HG03095 (cell line): ENCODE results near the gene PSMA6.
"Not testable (repeated sequence)": the region's sequence is repeated elsewhere in the genome, so short reads cannot be mapped to it uniquely, and the experiment has no call there.

Experiments used
- ATAC-seq: cut with Tn5 transposase; IDR thresholded peaks from one replicate; pipeline ENCODE4 v1.9.1; 2021; ENCODE audit warnings: moderate library complexity; ENCODE audit not compliant: unreplicated experiment

Gene PSMA6

GRCh38 chr14:35284506-35284905, 7.7 kb upstream of the PSMA6 start:
- ATAC-seq = no peak

DNA sequence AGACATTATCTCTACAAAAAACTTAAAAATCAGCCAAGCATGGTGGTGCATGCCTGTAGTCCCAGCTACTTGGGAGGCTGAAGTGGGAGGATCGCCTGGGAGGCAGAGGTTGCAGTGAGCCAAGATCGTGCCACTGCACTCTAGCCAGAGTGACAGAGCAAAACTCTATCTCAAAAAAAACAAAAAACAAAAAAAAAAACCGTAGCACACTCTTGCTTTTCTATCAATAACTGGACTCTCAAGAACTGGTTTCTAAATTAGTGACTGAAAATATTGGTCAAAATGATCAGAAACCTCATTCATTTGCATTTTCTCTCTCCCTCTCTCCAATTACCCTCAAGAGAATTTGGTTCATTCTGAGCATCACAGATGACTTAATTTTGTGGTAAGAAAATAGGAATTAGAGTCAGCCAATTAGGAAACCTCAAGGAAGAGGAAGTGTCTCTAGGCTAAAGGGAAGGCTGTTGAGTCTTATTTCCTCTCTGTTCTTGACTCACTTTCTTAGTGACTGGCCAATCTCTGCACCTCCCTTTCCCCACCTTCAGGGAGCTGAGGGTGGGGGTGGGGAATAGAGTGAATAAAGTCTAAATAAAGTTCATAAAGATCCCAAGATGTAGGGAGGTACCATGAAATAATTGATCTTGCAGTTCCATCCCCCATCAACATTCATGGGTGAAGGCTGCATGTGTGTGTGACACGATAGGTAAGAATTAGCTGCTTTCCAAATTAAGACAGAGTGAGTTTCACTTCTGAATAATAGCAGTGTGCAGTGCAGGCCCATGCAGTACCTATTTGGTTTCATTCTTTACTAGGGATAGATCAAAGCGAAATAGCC, 6.8 kb upstream of the PSMA6 start:
- peak; percentile 63 for ATAC-seq

- ATAC-seq = peak; percentile 13
Observed at GRCh38 chr14:35286003-35286600, 6.1 kb upstream of the PSMA6 start.

GRCh38 chr14:35286707-35287106, 5.5 kb upstream of the PSMA6 start:
- no peak for ATAC-seq

DNA sequence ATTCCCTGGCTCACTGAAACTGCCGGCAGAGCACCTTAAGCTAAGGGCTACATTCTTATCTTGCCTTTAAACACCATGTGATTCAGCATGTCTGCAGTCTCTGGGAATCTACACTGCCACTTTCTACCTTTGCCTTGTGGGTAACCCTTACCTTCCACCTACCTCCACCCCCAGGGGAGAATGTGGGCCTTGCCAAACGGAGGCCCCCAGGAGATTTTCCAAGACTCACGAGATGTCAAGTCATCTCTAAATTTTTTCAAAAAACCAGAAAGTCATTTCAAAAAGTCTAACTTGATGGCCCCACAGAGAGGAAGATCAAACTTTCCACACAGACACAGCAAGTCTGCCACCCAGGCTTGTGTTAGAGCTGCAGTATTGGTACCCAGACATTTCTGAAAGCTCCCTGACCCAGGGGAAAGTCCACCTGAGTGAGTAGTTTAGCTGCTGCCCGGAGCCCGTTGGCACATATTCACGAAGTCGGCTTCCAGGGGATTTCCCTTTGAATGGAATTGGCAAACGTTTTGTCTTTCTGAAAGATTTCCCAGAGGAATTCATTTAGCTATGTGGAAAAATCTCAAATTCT, 4.7 kb upstream of the PSMA6 start:
- no peak for ATAC-seq

GRCh38 chr14:35289623-35290022, 2.6 kb upstream of the PSMA6 start:
- ATAC-seq = no peak

GRCh38 chr14:35292770-35293561, 784 bp downstream of the PSMA6 start:
- ATAC-seq = peak; percentile 10

- no peak for ATAC-seq
Observed at GRCh38 chr14:35295845-35296161, 3.6 kb downstream of the PSMA6 start.

- ATAC-seq = no peak
Observed at GRCh38 chr14:35296545-35296944, 4.4 kb downstream of the PSMA6 start.

DNA sequence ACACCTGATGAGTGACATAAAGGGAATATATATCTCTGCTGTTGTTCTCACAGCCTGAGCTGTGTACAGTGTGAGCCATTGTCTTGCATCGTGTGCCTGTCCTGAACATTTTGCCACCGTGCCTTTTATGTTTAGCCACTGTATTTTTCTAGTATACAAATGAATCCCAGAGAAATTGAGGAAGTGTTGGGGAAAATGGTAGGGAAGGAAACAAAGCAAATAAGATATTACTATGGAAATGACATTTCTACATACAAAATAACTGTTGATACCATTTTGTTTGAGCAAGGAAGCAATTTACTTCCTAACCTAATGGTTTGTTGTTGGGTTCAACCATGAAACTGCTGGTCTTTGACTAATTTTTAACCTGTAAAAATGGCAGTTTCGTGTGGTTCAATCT, 5.5 kb downstream of the PSMA6 start:
- no peak for ATAC-seq

GRCh38 chr14:35298351-35298750, 6.2 kb downstream of the PSMA6 start:
- ATAC-seq = no peak

GRCh38 chr14:35299708-35300107, 7.5 kb downstream of the PSMA6 start:
- no peak for ATAC-seq

DNA sequence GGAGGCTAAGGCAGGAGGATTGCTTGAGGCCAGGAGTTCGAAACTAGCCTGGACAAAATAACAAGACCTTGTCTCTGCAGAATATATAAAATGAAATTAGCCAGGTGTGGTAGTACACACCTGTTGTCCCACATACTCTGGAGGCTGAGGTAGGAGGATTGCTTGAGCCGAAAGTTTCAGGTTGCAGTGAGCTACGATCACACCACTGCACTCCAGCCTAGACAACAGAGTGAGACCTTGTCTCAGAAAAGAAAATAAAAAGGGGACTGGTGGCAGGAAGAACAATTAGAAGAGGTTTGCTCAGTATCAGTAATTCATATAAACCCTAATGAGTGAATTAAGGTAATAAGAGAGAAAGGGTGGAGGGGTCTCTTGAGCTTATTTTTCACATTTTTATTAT, 8.0 kb downstream of the PSMA6 start:
- ATAC-seq = no peak

DNA sequence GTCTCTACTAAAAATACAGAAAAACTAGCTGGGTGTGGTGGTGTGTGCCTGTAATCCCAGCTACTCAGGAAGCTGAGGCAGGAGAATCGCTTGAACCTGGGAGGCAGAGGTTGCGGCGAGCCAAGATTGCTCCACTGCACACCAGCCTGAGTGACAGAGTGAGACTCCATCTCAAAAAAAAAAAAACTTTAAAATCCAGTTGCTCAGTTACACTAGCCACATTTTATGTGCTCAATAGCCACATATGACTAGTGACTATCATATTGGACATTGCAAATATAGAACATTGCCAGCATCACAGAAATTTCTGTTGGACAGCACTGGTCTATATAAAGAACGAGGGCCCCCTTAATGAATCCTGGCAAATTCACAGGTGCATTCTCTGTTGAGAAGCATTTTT, 9.2 kb downstream of the PSMA6 start:
- ATAC-seq = not testable (repeated sequence)

DNA sequence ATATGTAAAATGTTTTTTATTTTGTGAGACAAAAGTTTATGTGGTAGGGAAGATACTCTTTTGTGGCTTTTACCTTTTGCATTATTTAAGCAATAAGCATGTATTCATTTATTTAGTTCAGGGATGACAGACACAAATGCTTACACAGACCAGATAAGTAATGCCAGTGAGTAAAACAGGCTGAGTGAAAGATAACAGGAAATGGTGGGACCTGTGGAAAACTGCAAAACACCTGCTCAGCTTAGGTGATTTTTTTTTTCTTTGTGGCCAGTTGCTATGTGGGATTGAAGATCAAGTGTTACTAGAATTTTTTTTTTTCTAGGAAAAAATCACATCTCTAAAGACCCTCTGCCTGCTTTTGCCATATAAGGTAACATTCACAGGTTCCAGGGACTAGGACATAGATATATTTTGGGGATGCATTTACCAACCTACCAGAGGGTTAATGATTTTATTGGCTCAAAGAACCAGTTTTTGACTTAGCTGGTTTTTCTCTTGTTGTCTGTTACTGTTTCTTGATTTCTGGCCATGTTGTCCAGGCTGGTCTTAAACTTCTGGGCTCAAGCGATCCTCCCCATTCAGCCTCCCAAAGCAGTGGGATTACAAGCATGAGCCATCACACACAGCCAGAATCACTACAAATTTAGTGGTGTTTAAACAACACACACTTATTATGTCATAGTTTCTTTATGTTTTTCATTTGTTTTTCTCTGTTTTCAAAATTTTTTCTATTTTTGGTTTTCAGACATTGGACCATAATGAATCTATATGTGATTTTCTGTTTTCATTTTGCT, 9.8 kb downstream of the PSMA6 start:
- ATAC-seq = no peak

GRCh38 chr14:35303149-35303935, 11.2 kb downstream of the PSMA6 start:
- ATAC-seq = no peak

DNA sequence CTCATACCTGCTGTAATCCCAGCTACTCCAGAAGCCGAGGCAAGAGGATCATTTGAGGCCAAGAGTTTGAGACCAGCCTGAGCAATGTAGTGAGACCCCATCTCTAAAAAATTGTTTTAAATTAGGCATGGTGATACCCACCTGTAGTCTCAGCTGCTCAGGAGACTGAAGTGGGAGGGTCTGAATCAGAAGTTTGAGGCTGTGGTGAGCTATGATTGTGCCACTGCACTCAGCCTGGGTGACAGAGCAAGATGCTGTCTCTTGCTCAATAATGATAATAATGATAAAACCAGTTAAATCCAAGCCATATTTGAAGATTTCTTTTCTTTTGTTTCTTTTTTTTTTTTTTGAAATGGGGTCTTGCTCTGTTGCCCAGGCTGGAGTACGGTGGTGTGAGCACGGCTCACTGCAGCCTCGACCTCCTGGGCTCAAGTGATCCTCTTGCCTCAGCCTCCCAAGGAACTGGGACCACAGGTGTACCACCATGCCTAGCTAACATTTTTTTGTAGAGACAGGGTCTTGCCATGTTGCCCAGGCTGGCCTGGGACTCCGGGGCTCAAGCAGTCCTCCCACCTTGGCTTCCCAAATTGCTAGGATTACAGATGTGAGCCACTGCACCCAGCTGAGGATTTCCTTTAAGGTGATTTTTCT, 12.8 kb downstream of the PSMA6 start:
- no peak for ATAC-seq

DNA sequence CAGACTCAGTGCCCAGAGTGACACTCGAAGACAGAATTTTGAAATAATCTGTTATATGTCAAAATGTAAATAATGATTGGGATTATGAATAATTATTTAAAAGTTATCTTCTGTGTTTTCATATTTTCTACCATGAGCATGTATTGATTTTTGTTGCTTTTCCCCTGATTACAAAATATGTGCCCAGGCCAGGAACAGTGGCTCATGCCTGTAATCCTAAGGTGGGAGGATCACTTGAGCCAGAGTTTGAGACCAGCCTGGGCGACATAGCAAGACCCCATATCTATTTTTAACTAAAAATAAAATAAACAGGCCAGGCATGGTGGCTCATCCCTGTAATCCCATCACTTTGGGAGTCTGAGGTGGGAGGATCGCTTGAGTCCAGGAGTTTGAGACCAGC, 13.5 kb downstream of the PSMA6 start:
- no peak for ATAC-seq

- no peak for ATAC-seq
Observed at GRCh38 chr14:35306114-35306513, 13.9 kb downstream of the PSMA6 start.

DNA sequence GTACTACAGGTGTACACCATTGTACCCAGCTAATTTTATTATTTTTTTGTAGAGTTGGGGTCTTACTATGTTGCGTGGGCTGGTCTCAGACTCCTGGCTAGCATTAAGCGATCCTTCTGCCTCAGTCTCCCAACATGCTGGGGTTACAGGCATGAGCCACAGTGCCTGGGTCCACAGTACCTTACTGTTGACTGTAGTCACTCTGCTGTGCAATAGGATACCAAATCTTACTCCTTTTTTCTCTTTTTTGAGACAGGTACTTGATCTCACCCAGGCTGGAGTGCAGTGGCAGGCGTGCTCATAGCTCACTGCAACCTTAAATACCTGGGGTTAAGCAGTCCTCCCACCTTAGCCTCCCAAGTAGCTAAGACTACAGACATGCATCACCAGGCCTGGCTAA, 25.6 kb downstream of the PSMA6 start:
- ATAC-seq = no peak
